ENCODE results near the gene GDAP1L1. TPM values are rescaled to one million over a fixed set of nuclear protein-coding genes. Genes with fewer than 3 reads are reported as not detected.

The GDAP1L1 gene
- total and polyA plus RNA-seq, 2 donors (not counting 1 experiment from before 2014, with no cell fraction given) = not detected

- no peak overlapping the region for H3K4me2 ChIP-seq (ENCODE audit: extremely low read depth, insufficient read depth, low read length)
- no peaks in the 10 kb centered on the region for H3K27me3 ChIP-seq (ENCODE audit: control insufficient read depth, insufficient read depth, low read length)
- H3K36me3 ChIP-seq (ENCODE audit: control insufficient read depth, insufficient read depth, low read length) = no peaks in the 10 kb centered on the region
- no peak overlapping the region for H3K27ac ChIP-seq (ENCODE audit: insufficient read depth, low read length)
- H3K79me2 ChIP-seq (ENCODE audit: control insufficient read depth, insufficient read depth, low read length) = no peaks in the 10 kb centered on the region
- H3K4me3 ChIP-seq (replicated peaks in 1 of 4; ENCODE audit: control extremely low read depth in 1 of 4, insufficient read depth in 1 of 4, low read depth in 3 of 4, low read length in 4 of 4) = no peak overlapping the region
- no peaks in the 10 kb centered on the region for H3K9me3 ChIP-seq (ENCODE audit: control insufficient read depth, insufficient read depth, low read depth, low read length)
- TF ChIP-seq EZH2 (IDR thresholded peaks at IDR 0.05; ENCODE audit: low read length, missing control alignments) (no peak), CTCF (conservative IDR thresholded peaks at IDR 0.05 in 1 of 2, IDR thresholded peaks at IDR 0.05 in 1 of 2; ENCODE audit: low read depth in 1 of 2, low read length in 2 of 2) (no peak)
- H4K20me1 ChIP-seq (ENCODE audit: control insufficient read depth, extremely low read depth, insufficient read depth, low read length) = no peaks in the 10 kb centered on the region
- no peaks in the 10 kb centered on the region for H3K4me1 ChIP-seq (ENCODE audit: control insufficient read depth, extremely low read depth, insufficient read depth, low read length)
- no peak for DNase-seq (ENCODE audit: low read depth in 2 of 2)
- H3K9ac ChIP-seq (ENCODE audit: insufficient read depth, low read length) = no peak overlapping the region
- H2AFZ ChIP-seq (ENCODE audit: low read length) = no peak overlapping the region
Observed at GRCh38 chr20:44302026-44302669, 55.0 kb downstream of the GDAP1L1 start.

GRCh38 chr20:44302736-44303135 is 55.6 kb downstream of the GDAP1L1 start:
- no peak overlapping the region for H3K4me3 ChIP-seq (replicated peaks in 1 of 4; ENCODE audit: control extremely low read depth in 1 of 4, insufficient read depth in 1 of 4, low read depth in 3 of 4, low read length in 4 of 4)
- H3K36me3 ChIP-seq (ENCODE audit: control insufficient read depth, insufficient read depth, low read length) = no peaks in the 10 kb centered on the region
- no peak overlapping the region for H2AFZ ChIP-seq (ENCODE audit: low read length)
- no peaks in the 10 kb centered on the region for H3K4me1 ChIP-seq (ENCODE audit: control insufficient read depth, extremely low read depth, insufficient read depth, low read length)
- no peak overlapping the region for H3K27ac ChIP-seq (ENCODE audit: insufficient read depth, low read length)
- no peak for DNase-seq (ENCODE audit: low read depth in 2 of 2)
- H3K9me3 ChIP-seq (ENCODE audit: control insufficient read depth, insufficient read depth, low read depth, low read length) = no peaks in the 10 kb centered on the region
- H3K27me3 ChIP-seq (ENCODE audit: control insufficient read depth, insufficient read depth, low read length) = no peaks in the 10 kb centered on the region
- no peaks in the 10 kb centered on the region for H3K79me2 ChIP-seq (ENCODE audit: control insufficient read depth, insufficient read depth, low read length)
- H4K20me1 ChIP-seq (ENCODE audit: control insufficient read depth, extremely low read depth, insufficient read depth, low read length) = no peaks in the 10 kb centered on the region
- no peak for TF ChIP-seq EZH2 (IDR thresholded peaks at IDR 0.05; ENCODE audit: low read length, missing control alignments)
- TF ChIP-seq CTCF (conservative IDR thresholded peaks at IDR 0.05 in 1 of 2, IDR thresholded peaks at IDR 0.05 in 1 of 2; ENCODE audit: low read depth in 1 of 2, low read length in 2 of 2) = no peak
- H3K9ac ChIP-seq (ENCODE audit: insufficient read depth, low read length) = no peak overlapping the region
- no peak overlapping the region for H3K4me2 ChIP-seq (ENCODE audit: extremely low read depth, insufficient read depth, low read length)

- H3K27me3 ChIP-seq (ENCODE audit: control insufficient read depth, insufficient read depth, low read length) = no peaks in the 10 kb centered on the region
- no peak overlapping the region for H3K27ac ChIP-seq (ENCODE audit: insufficient read depth, low read length)
- no peak overlapping the region for H2AFZ ChIP-seq (ENCODE audit: low read length)
Observed at GRCh38 chr20:44304383-44304782, 57.3 kb downstream of the GDAP1L1 start.

More at GRCh38 chr20:44304383-44304782, 57.3 kb downstream of the GDAP1L1 start:
- TF ChIP-seq CTCF (conservative IDR thresholded peaks at IDR 0.05 in 1 of 2, IDR thresholded peaks at IDR 0.05 in 1 of 2; ENCODE audit: low read depth in 1 of 2, low read length in 2 of 2) (no peak), EZH2 (IDR thresholded peaks at IDR 0.05; ENCODE audit: low read length, missing control alignments) (no peak)
- Histone ChIP-seq H3K4me3 (replicated peaks in 1 of 4; ENCODE audit: control extremely low read depth in 1 of 4, insufficient read depth in 1 of 4, low read depth in 3 of 4, low read length in 4 of 4) (no peak overlapping the region), H3K4me1 (ENCODE audit: control insufficient read depth, extremely low read depth, insufficient read depth, low read length) (no peaks in the 10 kb centered on the region), H3K36me3 (ENCODE audit: control insufficient read depth, insufficient read depth, low read length) (no peaks in the 10 kb centered on the region), H3K9me3 (ENCODE audit: control insufficient read depth, insufficient read depth, low read depth, low read length) (no peaks in the 10 kb centered on the region), H3K4me2 (ENCODE audit: extremely low read depth, insufficient read depth, low read length) (no peak overlapping the region), H3K9ac (ENCODE audit: insufficient read depth, low read length) (no peak overlapping the region), H4K20me1 (ENCODE audit: control insufficient read depth, extremely low read depth, insufficient read depth, low read length) (no peaks in the 10 kb centered on the region), H3K79me2 (ENCODE audit: control insufficient read depth, insufficient read depth, low read length) (no peaks in the 10 kb centered on the region)
- no peak for DNase-seq (ENCODE audit: low read depth in 2 of 2)
